ENCODE data around the gene PLA2G6.

Gene PLA2G6

DNA sequence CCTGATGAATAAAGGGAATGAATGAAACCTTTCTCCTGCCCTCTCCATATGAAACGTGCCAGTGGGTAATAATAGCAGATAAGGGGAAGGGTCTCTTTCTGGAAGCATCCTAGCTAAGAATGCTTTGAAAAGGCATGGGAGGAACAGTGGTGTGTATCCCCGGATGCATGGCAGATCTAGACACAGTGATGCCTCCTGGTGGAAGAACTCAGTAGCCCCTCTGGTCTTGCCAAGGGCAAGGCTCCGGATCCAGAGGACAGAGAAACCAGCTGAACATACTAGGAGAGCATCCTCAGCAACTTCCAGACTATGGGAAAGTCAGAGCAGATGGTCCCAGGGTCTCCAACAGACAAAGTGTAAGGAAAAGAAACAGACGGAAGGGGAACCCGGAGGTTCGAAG, 77.5 kb downstream of the PLA2G6 start:
- H3K36me3 ChIP-seq (ENCODE audit: insufficient read depth), result no peaks in the 10 kb centered on the region
- no peak overlapping the region for H3K4me3 ChIP-seq (IDR thresholded peaks at IDR 0.05; ENCODE audit: insufficient read depth, low read depth, low read length)
- TF ChIP-seq, protein P1, sequence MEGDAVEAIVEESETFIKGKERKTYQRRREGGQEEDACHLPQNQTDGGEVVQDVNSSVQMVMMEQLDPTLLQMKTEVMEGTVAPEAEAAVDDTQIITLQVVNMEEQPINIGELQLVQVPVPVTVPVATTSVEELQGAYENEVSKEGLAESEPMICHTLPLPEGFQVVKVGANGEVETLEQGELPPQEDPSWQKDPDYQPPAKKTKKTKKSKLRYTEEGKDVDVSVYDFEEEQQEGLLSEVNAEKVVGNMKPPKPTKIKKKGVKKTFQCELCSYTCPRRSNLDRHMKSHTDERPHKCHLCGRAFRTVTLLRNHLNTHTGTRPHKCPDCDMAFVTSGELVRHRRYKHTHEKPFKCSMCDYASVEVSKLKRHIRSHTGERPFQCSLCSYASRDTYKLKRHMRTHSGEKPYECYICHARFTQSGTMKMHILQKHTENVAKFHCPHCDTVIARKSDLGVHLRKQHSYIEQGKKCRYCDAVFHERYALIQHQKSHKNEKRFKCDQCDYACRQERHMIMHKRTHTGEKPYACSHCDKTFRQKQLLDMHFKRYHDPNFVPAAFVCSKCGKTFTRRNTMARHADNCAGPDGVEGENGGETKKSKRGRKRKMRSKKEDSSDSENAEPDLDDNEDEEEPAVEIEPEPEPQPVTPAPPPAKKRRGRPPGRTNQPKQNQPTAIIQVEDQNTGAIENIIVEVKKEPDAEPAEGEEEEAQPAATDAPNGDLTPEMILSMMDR (conservative IDR thresholded peaks at IDR 0.05; ENCODE audit: low read depth, low read length), result no peak; the same call in 1 of the 2 replicates
- no peaks in the 10 kb centered on the region for H4K20me1 ChIP-seq (ENCODE audit: insufficient read depth)
- H3K9ac ChIP-seq, result no peak overlapping the region
- H3K27me3 ChIP-seq (ENCODE audit: insufficient read depth, low read depth), result no peaks in the 10 kb centered on the region
- peaks cover 35% of the 10 kb centered on the region for H3K4me1 ChIP-seq (ENCODE audit: low read depth, poor library complexity, severe bottlenecking)
- no peak overlapping the region for H2AFZ ChIP-seq (ENCODE audit: low read depth)
- no peak overlapping the region for H3K27ac ChIP-seq
- H3K79me2 ChIP-seq (ENCODE audit: insufficient read depth, low read depth), result no peaks in the 10 kb centered on the region
- no peak overlapping the region; the same call in 1 of the 2 replicates for H3K4me2 ChIP-seq

DNA sequence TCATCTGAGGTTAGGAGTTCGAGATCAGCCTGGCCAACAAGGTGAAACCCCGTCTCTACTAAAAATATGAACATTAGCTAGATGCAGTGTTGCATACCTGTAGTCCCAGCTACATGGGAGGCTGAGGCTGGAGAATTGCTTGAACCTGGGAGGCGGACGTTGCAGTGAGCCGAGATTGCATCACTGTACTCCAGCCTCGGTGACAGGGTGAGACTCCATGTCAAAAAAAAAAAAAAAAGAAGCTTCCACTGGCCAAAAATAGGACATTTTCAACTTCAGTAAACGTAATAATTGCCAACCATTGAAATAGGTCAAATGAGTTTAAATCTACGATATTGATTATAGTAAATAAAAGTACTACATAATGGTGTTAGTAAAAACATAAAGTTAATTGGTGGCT, 78.0 kb downstream of the PLA2G6 start:
- Histone ChIP-seq H3K27ac (no peak overlapping the region), H2AFZ (ENCODE audit: low read depth) (no peak overlapping the region), H3K4me3 (IDR thresholded peaks at IDR 0.05; ENCODE audit: insufficient read depth, low read depth, low read length) (no peak overlapping the region), H3K36me3 (ENCODE audit: insufficient read depth) (no peaks in the 10 kb centered on the region), H3K4me1 (ENCODE audit: low read depth, poor library complexity, severe bottlenecking) (peaks cover 35% of the 10 kb centered on the region), H3K27me3 (ENCODE audit: insufficient read depth, low read depth) (no peaks in the 10 kb centered on the region), H3K9ac (no peak overlapping the region), H3K79me2 (ENCODE audit: insufficient read depth, low read depth) (no peaks in the 10 kb centered on the region), H4K20me1 (ENCODE audit: insufficient read depth) (no peaks in the 10 kb centered on the region), H3K4me2 (no peak overlapping the region)
- TF ChIP-seq, protein P1 (conservative IDR thresholded peaks at IDR 0.05; ENCODE audit: low read depth, low read length), result no peak

DNA sequence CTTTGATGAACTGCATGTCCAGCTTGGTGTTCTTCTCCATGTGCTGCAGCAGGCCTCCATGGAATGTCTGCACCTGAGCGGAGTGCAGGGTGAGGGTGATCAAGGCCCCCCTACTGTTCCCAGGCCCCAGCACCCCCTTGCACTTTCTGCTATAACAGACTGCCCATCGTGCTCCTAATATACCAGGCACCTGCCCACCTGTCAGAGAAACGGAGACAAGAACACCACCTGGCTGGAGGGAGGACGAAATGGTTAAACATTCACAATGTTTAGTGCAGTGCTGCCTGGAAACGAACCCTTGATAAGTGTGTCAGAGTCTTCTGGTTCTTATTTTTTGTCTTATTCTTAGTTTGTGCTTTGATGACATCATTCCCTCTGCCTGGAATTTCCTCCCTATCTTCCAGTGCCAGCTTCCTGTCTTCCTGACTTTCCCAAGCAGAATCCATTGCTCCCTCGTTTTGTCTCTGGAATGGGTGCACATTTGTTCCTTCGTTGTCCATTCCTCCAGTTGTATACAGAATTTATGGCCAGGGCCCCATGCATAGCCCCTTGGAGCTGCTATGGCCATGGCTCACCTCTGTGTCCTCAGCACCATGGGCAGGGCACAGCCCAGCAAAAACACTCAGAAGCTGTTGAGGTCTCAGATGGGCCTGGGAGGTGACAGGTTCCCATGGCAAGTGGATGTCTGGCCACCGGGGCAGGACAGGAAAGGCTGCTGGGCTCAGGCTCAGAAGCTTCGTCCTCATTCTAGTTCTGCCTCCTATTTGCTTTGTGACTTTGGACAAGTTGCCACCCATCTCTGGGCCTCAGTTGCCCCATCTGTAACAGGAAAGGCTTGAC, 83.0 kb downstream of the PLA2G6 start:
- H3K27me3 ChIP-seq (ENCODE audit: insufficient read depth, low read depth), result no peaks in the 10 kb centered on the region
- no peak overlapping the region for H3K9ac ChIP-seq
- no peak overlapping the region for H3K4me2 ChIP-seq
- H3K27ac ChIP-seq, result no peak overlapping the region
- no peaks in the 10 kb centered on the region for H4K20me1 ChIP-seq (ENCODE audit: insufficient read depth)
- H3K4me3 ChIP-seq (IDR thresholded peaks at IDR 0.05; ENCODE audit: insufficient read depth, low read depth, low read length), result no peak overlapping the region
- no peaks in the 10 kb centered on the region for H3K36me3 ChIP-seq (ENCODE audit: insufficient read depth)
- H2AFZ ChIP-seq (ENCODE audit: low read depth), result no peak overlapping the region
- TF ChIP-seq, protein P1 (conservative IDR thresholded peaks at IDR 0.05; ENCODE audit: low read depth, low read length), result no peak
- no peaks in the 10 kb centered on the region for H3K79me2 ChIP-seq (ENCODE audit: insufficient read depth, low read depth)
- peaks cover 7% of the 10 kb centered on the region for H3K4me1 ChIP-seq (ENCODE audit: low read depth, poor library complexity, severe bottlenecking)

GRCh38 chr22:38097557-38098409, 83.8 kb downstream of the PLA2G6 start:
- H2AFZ ChIP-seq (ENCODE audit: low read depth), result no peak overlapping the region
- H3K36me3 ChIP-seq (ENCODE audit: insufficient read depth), result no peaks in the 10 kb centered on the region
- peaks cover 7% of the 10 kb centered on the region for H3K4me1 ChIP-seq (ENCODE audit: low read depth, poor library complexity, severe bottlenecking)
- no peak overlapping the region for H3K9ac ChIP-seq
- no peak overlapping the region for H3K27ac ChIP-seq
- TF ChIP-seq, protein P1 (conservative IDR thresholded peaks at IDR 0.05; ENCODE audit: low read depth, low read length), result no peak
- no peak overlapping the region for H3K4me3 ChIP-seq (IDR thresholded peaks at IDR 0.05; ENCODE audit: insufficient read depth, low read depth, low read length)
- no peaks in the 10 kb centered on the region for H3K27me3 ChIP-seq (ENCODE audit: insufficient read depth, low read depth)
- H3K79me2 ChIP-seq (ENCODE audit: insufficient read depth, low read depth), result no peaks in the 10 kb centered on the region
- no peaks in the 10 kb centered on the region for H4K20me1 ChIP-seq (ENCODE audit: insufficient read depth)
- H3K4me2 ChIP-seq, result no peak overlapping the region
